HepG2 (cell line): Measurements from ENCODE around the gene RGS19. TPM values are rescaled to one million over a fixed set of nuclear protein-coding genes. Genes with fewer than 3 reads are reported as not detected.

Source experiments
- CAMTA2 ChIP-seq: sonication (generic); formaldehyde crosslinking; IDR thresholded peaks from 2 replicates; pipeline ENCODE4 v1.4.0; 2020; ENCODE audit warnings: mild to moderate bottlenecking, missing genetic modification reagents, borderline replicate concordance
- CEBPG ChIP-seq: IDR thresholded peaks from 2 replicates; pipeline ENCODE4 v1.6.1; 2016
- FOXK1 ChIP-seq: sonication (generic); formaldehyde crosslinking; IDR thresholded peaks from 2 replicates; pipeline ENCODE4 v1.4.0; 2020; ENCODE audit warnings: low read depth, missing genetic modification reagents, borderline replicate concordance
- IKZF4 ChIP-seq: sonication (generic); formaldehyde crosslinking; IDR thresholded peaks from 2 replicates; pipeline ENCODE4 v1.5.1; 2020; ENCODE audit warnings: borderline replicate concordance, mild to moderate bottlenecking, low read depth, missing genetic modification reagents; ENCODE audit errors: not compliant biosample characterization
- MAF1 ChIP-seq: sonication (generic); formaldehyde crosslinking; IDR thresholded peaks from 2 replicates; pipeline ENCODE4 v1.5.0; 2020; ENCODE audit warnings: missing genetic modification reagents, borderline replicate concordance
- MEIS2 ChIP-seq: sonication (generic); formaldehyde crosslinking; IDR thresholded peaks from 2 replicates; pipeline ENCODE4 v1.9.0; 2021; ENCODE audit warnings: mild to moderate bottlenecking, missing genetic modification reagents
- MXD4 ChIP-seq: IDR thresholded peaks from 2 replicates; pipeline ENCODE4 v1.6.1; 2016; ENCODE audit warnings: mild to moderate bottlenecking, missing biosample characterization, missing genetic modification reagents
- RAD21 ChIP-seq: fragments of 450-650 bp; formaldehyde crosslinking; IDR thresholded peaks from 2 replicates; pipeline ENCODE4 v1.5.0; 2020; ENCODE audit warnings: mild to moderate bottlenecking
- SETDB1 ChIP-seq: sonication (generic); formaldehyde crosslinking; IDR thresholded peaks from 2 replicates; pipeline ENCODE4 v1.5.1; 2020; ENCODE audit warnings: missing genetic modification reagents, mild to moderate bottlenecking, borderline replicate concordance
- TAF1 ChIP-seq: sonication (generic); formaldehyde crosslinking; IDR thresholded peaks from 2 replicates; pipeline ENCODE4 v1.4.0; 2020; ENCODE audit warnings: missing genetic modification reagents
- ZNF367 ChIP-seq: sonication (generic); formaldehyde crosslinking; IDR thresholded peaks from 2 replicates; pipeline ENCODE4 v1.4.0; 2020; ENCODE audit warnings: missing genetic modification reagents, borderline replicate concordance
- ZNF776 ChIP-seq: sonication (generic); formaldehyde crosslinking; IDR thresholded peaks from 2 replicates; pipeline ENCODE4 v1.4.0; 2020; ENCODE audit warnings: mild to moderate bottlenecking, missing genetic modification reagents
- ZNF790 ChIP-seq: sonication (generic); formaldehyde crosslinking; IDR thresholded peaks from 2 replicates; pipeline ENCODE4 v1.8.0; 2022; ENCODE audit warnings: missing genetic modification reagents, mild to moderate bottlenecking, borderline replicate concordance
- polyA plus RNA-seq, 8 experiments: library from polyadenylated mRNA; depleted of rRNA in 3 of 8; stranded (reverse) in 7 of 8; unstranded in 1 of 8; fragments of >200 nt; fragmentation: Illumina TruSeq in 4 of 8; extraction: Trizol in 4 of 8; gene quantifications; 2 replicates each; pipeline versions ENCODE4 v1.2.1 to v1.2.3, GENCODE V29; 2011 to 2016; ENCODE audit warnings: low read depth in 4 of 8, missing spikeins in 1 of 8, mixed read lengths in 1 of 8; ENCODE audit not compliant: insufficient read depth in 1 of 8
- total RNA-seq, 5 experiments: library from RNA; depleted of rRNA; stranded (reverse); fragments of >200 nt; fragmentation: Illumina TruSeq; extraction: Trizol; gene quantifications; 2 replicates each; pipeline ENCODE4 v1.2.3, GENCODE V29; 2016; ENCODE audit warnings: low read depth in 1 of 5
- TF ChIP-seq, protein P1 (sequence below): IDR thresholded peaks from 2 replicates; pipeline ENCODE4 v1.6.1; 2016; ENCODE audit warnings: low read depth, missing genetic modification reagents, missing compliant biosample characterization
- TF ChIP-seq, protein P2 (sequence below): sonication (generic); formaldehyde crosslinking; IDR thresholded peaks from 2 replicates; pipeline ENCODE4 v1.9.0; 2022; ENCODE audit warnings: low read depth, missing genetic modification reagents
- TF ChIP-seq, protein P3 (sequence below): sonication (generic); formaldehyde crosslinking; IDR thresholded peaks from 2 replicates; pipeline ENCODE4 v1.4.0; 2020; ENCODE audit warnings: mild to moderate bottlenecking, missing genetic modification reagents, borderline replicate concordance

The RGS19 gene
- total and polyA plus RNA-seq, 2 of the 13 experiments (the other 11 are each of a cell fraction or from before 2014, with no cell fraction given): 10.7 to 11.9 TPM

DNA sequence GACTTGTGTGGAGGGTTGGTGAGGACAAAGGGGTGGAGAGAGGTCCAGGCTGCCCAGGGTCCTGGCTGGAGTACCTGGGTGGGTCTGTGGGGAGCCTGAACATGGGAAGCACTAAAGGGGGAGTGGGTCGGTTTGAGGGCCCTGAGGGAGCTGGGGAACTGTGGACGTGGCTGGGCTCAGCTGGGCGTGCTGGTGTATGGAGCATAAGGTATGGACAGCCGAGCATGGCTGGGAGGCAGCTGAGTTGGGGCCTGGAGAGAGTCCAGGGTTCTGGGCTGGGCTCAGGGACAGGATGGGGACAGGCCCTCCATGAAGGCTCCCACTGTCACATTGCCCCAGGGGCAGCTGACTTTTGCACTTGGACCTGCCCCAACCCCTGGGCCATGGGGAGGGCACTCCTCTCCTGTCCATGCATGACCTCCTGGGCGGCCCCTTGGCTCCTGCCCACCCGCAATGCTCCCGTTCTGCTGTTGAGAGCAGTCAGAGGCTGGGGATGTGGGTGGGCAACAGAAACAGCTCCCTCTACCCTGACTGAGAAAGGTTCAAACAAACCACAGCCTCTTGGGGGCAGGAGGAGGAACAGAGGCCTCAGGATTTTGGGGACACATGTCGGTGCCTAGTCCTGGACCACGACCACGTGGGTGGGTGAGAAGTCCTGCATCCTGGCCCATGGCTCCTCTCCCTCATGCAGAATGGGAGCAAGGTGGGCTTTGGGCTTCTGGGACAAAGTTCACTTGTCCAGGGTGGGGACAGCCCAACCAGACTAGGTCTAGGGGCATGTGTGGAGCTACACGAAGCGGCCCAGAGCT is 38.9 kb downstream of the RGS19 start (continued):
- TF ChIP-seq, protein P1, sequence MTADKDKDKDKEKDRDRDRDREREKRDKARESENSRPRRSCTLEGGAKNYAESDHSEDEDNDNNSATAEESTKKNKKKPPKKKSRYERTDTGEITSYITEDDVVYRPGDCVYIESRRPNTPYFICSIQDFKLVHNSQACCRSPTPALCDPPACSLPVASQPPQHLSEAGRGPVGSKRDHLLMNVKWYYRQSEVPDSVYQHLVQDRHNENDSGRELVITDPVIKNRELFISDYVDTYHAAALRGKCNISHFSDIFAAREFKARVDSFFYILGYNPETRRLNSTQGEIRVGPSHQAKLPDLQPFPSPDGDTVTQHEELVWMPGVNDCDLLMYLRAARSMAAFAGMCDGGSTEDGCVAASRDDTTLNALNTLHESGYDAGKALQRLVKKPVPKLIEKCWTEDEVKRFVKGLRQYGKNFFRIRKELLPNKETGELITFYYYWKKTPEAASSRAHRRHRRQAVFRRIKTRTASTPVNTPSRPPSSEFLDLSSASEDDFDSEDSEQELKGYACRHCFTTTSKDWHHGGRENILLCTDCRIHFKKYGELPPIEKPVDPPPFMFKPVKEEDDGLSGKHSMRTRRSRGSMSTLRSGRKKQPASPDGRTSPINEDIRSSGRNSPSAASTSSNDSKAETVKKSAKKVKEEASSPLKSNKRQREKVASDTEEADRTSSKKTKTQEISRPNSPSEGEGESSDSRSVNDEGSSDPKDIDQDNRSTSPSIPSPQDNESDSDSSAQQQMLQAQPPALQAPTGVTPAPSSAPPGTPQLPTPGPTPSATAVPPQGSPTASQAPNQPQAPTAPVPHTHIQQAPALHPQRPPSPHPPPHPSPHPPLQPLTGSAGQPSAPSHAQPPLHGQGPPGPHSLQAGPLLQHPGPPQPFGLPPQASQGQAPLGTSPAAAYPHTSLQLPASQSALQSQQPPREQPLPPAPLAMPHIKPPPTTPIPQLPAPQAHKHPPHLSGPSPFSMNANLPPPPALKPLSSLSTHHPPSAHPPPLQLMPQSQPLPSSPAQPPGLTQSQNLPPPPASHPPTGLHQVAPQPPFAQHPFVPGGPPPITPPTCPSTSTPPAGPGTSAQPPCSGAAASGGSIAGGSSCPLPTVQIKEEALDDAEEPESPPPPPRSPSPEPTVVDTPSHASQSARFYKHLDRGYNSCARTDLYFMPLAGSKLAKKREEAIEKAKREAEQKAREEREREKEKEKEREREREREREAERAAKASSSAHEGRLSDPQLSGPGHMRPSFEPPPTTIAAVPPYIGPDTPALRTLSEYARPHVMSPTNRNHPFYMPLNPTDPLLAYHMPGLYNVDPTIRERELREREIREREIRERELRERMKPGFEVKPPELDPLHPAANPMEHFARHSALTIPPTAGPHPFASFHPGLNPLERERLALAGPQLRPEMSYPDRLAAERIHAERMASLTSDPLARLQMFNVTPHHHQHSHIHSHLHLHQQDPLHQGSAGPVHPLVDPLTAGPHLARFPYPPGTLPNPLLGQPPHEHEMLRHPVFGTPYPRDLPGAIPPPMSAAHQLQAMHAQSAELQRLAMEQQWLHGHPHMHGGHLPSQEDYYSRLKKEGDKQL (CRISPR knock-in tag): 0 out of 2 replicates have a peak, but pooled peaks have one; percentile 9
- TF ChIP-seq ZNF367 (0 out of 2 replicates have a peak, but pooled peaks have one; percentile 19), RAD21 (CRISPR knock-in tag) (no peak; the same call in 1 of the 2 replicates), ZNF776 (CRISPR knock-in tag) (peak; percentile 81; the same call in 1 of the 2 replicates), MAF1 (CRISPR knock-in tag) (no peak), FOXK1 (CRISPR knock-in tag) (no peak), ZNF790 (CRISPR knock-in tag) (no peak), CEBPG (0 out of 2 replicates have a peak, but pooled peaks have one; percentile 2), MXD4 (CRISPR knock-in tag) (peak; percentile 33; the same call in 1 of the 2 replicates), TAF1 (CRISPR knock-in tag) (no peak; the same call in 1 of the 2 replicates), CAMTA2 (CRISPR knock-in tag) (no peak; the same call in 1 of the 2 replicates), IKZF4 (peak; percentile 21), MEIS2 (peak; percentile 68; the same call in 1 of the 2 replicates), SETDB1 (CRISPR knock-in tag) (no peak)
- TF ChIP-seq, protein P2, sequence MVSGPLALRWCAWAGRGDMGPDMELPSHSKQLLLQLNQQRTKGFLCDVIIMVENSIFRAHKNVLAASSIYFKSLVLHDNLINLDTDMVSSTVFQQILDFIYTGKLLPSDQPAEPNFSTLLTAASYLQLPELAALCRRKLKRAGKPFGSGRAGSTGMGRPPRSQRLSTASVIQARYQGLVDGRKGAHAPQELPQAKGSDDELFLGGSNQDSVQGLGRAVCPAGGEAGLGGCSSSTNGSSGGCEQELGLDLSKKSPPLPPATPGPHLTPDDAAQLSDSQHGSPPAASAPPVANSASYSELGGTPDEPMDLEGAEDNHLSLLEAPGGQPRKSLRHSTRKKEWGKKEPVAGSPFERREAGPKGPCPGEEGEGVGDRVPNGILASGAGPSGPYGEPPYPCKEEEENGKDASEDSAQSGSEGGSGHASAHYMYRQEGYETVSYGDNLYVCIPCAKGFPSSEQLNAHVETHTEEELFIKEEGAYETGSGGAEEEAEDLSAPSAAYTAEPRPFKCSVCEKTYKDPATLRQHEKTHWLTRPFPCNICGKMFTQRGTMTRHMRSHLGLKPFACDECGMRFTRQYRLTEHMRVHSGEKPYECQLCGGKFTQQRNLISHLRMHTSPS (CRISPR knock-in tag): peak; percentile 15; the same call in 1 of the 2 replicates
- TF ChIP-seq, protein P3, sequence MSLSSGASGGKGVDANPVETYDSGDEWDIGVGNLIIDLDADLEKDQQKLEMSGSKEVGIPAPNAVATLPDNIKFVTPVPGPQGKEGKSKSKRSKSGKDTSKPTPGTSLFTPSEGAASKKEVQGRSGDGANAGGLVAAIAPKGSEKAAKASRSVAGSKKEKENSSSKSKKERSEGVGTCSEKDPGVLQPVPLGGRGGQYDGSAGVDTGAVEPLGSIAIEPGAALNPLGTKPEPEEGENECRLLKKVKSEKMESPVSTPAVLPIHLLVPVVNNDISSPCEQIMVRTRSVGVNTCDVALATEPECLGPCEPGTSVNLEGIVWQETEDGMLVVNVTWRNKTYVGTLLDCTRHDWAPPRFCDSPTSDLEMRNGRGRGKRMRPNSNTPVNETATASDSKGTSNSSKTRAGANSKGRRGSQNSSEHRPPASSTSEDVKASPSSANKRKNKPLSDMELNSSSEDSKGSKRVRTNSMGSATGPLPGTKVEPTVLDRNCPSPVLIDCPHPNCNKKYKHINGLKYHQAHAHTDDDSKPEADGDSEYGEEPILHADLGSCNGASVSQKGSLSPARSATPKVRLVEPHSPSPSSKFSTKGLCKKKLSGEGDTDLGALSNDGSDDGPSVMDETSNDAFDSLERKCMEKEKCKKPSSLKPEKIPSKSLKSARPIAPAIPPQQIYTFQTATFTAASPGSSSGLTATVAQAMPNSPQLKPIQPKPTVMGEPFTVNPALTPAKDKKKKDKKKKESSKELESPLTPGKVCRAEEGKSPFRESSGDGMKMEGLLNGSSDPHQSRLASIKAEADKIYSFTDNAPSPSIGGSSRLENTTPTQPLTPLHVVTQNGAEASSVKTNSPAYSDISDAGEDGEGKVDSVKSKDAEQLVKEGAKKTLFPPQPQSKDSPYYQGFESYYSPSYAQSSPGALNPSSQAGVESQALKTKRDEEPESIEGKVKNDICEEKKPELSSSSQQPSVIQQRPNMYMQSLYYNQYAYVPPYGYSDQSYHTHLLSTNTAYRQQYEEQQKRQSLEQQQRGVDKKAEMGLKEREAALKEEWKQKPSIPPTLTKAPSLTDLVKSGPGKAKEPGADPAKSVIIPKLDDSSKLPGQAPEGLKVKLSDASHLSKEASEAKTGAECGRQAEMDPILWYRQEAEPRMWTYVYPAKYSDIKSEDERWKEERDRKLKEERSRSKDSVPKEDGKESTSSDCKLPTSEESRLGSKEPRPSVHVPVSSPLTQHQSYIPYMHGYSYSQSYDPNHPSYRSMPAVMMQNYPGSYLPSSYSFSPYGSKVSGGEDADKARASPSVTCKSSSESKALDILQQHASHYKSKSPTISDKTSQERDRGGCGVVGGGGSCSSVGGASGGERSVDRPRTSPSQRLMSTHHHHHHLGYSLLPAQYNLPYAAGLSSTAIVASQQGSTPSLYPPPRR (CRISPR knock-in tag): peak; percentile 61; the same call in 1 of the 2 replicates
